ENCODE results near the gene CEP63.
"Not testable (repeated sequence)": the region's sequence is repeated elsewhere in the genome, so short reads cannot be mapped to it uniquely, and the experiment has no call there.

Gene CEP63

GRCh38 chr3:134590766-134591165, 104.9 kb downstream of the CEP63 start:
- no peak for DNase-seq

- no peak for DNase-seq
These were observed 106.9 kb downstream of the CEP63 start for GRCh38 chr3:134592806-134593205.

GRCh38 chr3:134594331-134594741, 108.5 kb downstream of the CEP63 start:
- DNase-seq: no peak

GRCh38 chr3:134594986-134595385, 109.1 kb downstream of the CEP63 start:
- DNase-seq: not testable (repeated sequence)

- peak; percentile 36 for DNase-seq
These were observed 111.6 kb downstream of the CEP63 start for GRCh38 chr3:134597390-134597970.

- no peak for DNase-seq
These were observed 113.1 kb downstream of the CEP63 start for GRCh38 chr3:134598763-134599545.

GRCh38 chr3:134600206-134600605, 114.3 kb downstream of the CEP63 start:
- no peak for DNase-seq

- DNase-seq: peak; percentile 36
These were observed 115.0 kb downstream of the CEP63 start for GRCh38 chr3:134600685-134601463.

- DNase-seq: peak; percentile 1
These were observed 115.9 kb downstream of the CEP63 start for GRCh38 chr3:134601539-134602439.

GRCh38 chr3:134602440-134602814, 116.6 kb downstream of the CEP63 start:
- DNase-seq: no peak

GRCh38 chr3:134603480-134603879, 117.6 kb downstream of the CEP63 start:
- DNase-seq: no peak

- DNase-seq: no peak
These were observed 118.1 kb downstream of the CEP63 start for GRCh38 chr3:134603956-134604355.

GRCh38 chr3:134605556-134605955, 119.7 kb downstream of the CEP63 start:
- no peak for DNase-seq

GRCh38 chr3:134606033-134607025, 120.5 kb downstream of the CEP63 start:
- no peak for DNase-seq

- no peak for DNase-seq
These were observed 121.5 kb downstream of the CEP63 start for GRCh38 chr3:134607054-134608022.

- DNase-seq: no peak
These were observed 122.3 kb downstream of the CEP63 start for GRCh38 chr3:134608023-134608770.

GRCh38 chr3:134608771-134609435, 123.0 kb downstream of the CEP63 start:
- DNase-seq: no peak

GRCh38 chr3:134609821-134610431, 124.1 kb downstream of the CEP63 start:
- DNase-seq: no peak

Measured in NCI-H526 treated with DMSO at 0.1 percent for 48 hours (cell line).